Measurements from ENCODE around the gene INMT. TPM values are rescaled to one million over a fixed set of nuclear protein-coding genes. Genes with fewer than 3 reads are reported as not detected.

Gene INMT
- total and polyA plus RNA-seq, 4 donors = 0.84 to 130 (median 28.6) TPM

GRCh38 chr7:30772984-30773383 lies 21.0 kb downstream of the INMT start:
- H3K4me1 ChIP-seq (ENCODE audit: control insufficient read depth in 4 of 4, insufficient read depth in 4 of 4, low read length in 3 of 4) = peaks cover 3 to 14% (median 8%) of the 10 kb centered on the region in 4 donors
- no peaks in the 10 kb centered on the region for H3K9me3 ChIP-seq (ENCODE audit: control insufficient read depth in 4 of 4, low read length in 3 of 4)
- H3K27ac ChIP-seq (ENCODE audit: low read depth in 1 of 2, low read length in 2 of 2) = no peak overlapping the region
- H3K9ac ChIP-seq (ENCODE audit: low read depth in 1 of 2, low read length in 2 of 2) = no peak overlapping the region
- 94% methylated on average over 6 of the region's 6 CpGs for WGBS
- DNase-seq (ENCODE audit: low spot score) = no peak
- no peak overlapping the region for H3K4me3 ChIP-seq (ENCODE audit: low read depth in 1 of 3, low read length in 3 of 3)
- H3K36me3 ChIP-seq (ENCODE audit: control insufficient read depth in 4 of 4, insufficient read depth in 3 of 4, low read depth in 1 of 4, low read length in 3 of 4) = no peaks in the 10 kb centered on the region
- TF ChIP-seq HNF4G (IDR thresholded peaks at IDR 0.05) (no peak), YY1 (IDR thresholded peaks at IDR 0.05) (no peak), FOXA2 (IDR thresholded peaks at IDR 0.05) (no peak), JUND (IDR thresholded peaks at IDR 0.05) (no peak), EGR1 (IDR thresholded peaks at IDR 0.05; ENCODE audit: low read depth in 2 of 2) (no peak), NR2F2 (IDR thresholded peaks at IDR 0.05) (no peak), RXRA (IDR thresholded peaks at IDR 0.05) (no peak), REST (IDR thresholded peaks at IDR 0.05) (no peak)
- H3K27me3 ChIP-seq (ENCODE audit: control insufficient read depth in 4 of 4, insufficient read depth in 4 of 4, low read length in 3 of 4) = no peaks in the 10 kb centered on the region

DNA sequence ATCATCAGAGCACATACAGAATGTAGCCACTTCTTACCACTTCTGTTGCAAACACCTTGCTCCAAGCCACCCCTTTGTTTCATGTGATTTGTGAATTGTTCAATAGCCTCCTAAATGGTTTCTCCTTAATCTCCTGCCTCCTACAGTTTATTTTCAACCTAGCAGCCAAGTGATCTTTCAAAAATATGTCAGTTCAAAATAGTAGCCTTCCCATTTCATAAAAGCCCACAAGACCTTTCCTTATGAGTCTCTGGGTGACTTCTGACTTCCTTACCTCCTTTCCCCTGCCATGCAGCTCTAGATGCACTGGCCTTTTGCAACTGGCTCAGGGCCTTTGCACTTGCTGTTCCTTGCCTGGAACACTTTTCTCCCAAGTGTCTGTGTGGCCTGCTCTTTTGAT lies 24.1 kb downstream of the INMT start:
- H3K4me1 ChIP-seq (ENCODE audit: control insufficient read depth in 4 of 4, insufficient read depth in 4 of 4, low read length in 3 of 4) = peaks cover 0 to 5% (median 3%) of the 10 kb centered on the region in 4 donors
- H3K36me3 ChIP-seq (ENCODE audit: control insufficient read depth in 4 of 4, insufficient read depth in 3 of 4, low read depth in 1 of 4, low read length in 3 of 4) = peaks cover 0 to 3% (median under 1%) of the 10 kb centered on the region in 4 donors
- H3K27ac ChIP-seq (ENCODE audit: low read depth in 1 of 2, low read length in 2 of 2) = no peak overlapping the region
- no peaks in the 10 kb centered on the region for H3K9me3 ChIP-seq (ENCODE audit: control insufficient read depth in 4 of 4, low read length in 3 of 4)
- no peaks in the 10 kb centered on the region for H3K27me3 ChIP-seq (ENCODE audit: control insufficient read depth in 4 of 4, insufficient read depth in 4 of 4, low read length in 3 of 4)
- TF ChIP-seq RAD21 (IDR thresholded peaks at IDR 0.05) (no peak), SP1 (IDR thresholded peaks at IDR 0.05) (no peak), GABPA (IDR thresholded peaks at IDR 0.05 in 1 of 2, conservative IDR thresholded peaks at IDR 0.05 in 1 of 2) (no peak), ATF3 (IDR thresholded peaks at IDR 0.05) (no peak), HNF4G (IDR thresholded peaks at IDR 0.05) (no peak), MAX (IDR thresholded peaks at IDR 0.05) (no peak), NR2F2 (IDR thresholded peaks at IDR 0.05) (no peak), ZBTB33 (IDR thresholded peaks at IDR 0.05) (no peak), YY1 (IDR thresholded peaks at IDR 0.05) (no peak)
- H3K9ac ChIP-seq (ENCODE audit: low read depth in 1 of 2, low read length in 2 of 2) = no peak overlapping the region
- no peak for DNase-seq (ENCODE audit: low spot score)
- H3K4me3 ChIP-seq (ENCODE audit: low read depth in 1 of 3, low read length in 3 of 3) = no peak overlapping the region
